ENCODE measurements around the gene KAZN.

Gene KAZN

DNA sequence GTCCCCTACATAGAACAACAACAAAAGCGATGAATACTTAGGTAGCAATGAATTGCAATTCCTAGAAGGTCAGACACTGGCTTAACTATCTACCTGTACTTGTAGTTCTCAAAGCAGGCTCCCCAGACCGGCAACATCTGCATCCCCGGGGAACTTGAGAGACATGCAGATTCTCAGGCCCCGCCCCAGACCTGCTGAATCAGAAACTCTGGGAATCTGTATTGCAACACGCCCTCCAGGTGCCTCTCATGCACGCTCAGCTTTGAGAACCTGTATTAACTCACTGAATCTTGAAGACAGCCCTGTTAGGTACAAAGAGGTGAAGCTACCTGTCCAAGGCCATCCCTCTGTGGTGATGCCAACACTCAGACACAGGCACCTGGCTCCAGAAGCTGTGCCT lies 128.1 kb downstream of the KAZN start:
- TF ChIP-seq, protein P1, sequence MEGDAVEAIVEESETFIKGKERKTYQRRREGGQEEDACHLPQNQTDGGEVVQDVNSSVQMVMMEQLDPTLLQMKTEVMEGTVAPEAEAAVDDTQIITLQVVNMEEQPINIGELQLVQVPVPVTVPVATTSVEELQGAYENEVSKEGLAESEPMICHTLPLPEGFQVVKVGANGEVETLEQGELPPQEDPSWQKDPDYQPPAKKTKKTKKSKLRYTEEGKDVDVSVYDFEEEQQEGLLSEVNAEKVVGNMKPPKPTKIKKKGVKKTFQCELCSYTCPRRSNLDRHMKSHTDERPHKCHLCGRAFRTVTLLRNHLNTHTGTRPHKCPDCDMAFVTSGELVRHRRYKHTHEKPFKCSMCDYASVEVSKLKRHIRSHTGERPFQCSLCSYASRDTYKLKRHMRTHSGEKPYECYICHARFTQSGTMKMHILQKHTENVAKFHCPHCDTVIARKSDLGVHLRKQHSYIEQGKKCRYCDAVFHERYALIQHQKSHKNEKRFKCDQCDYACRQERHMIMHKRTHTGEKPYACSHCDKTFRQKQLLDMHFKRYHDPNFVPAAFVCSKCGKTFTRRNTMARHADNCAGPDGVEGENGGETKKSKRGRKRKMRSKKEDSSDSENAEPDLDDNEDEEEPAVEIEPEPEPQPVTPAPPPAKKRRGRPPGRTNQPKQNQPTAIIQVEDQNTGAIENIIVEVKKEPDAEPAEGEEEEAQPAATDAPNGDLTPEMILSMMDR (IDR thresholded peaks at IDR 0.05; ENCODE audit: low read depth, low read length): no peak
- H3K4me3 ChIP-seq (ENCODE audit: low read depth, low read length): no peak overlapping the region

DNA sequence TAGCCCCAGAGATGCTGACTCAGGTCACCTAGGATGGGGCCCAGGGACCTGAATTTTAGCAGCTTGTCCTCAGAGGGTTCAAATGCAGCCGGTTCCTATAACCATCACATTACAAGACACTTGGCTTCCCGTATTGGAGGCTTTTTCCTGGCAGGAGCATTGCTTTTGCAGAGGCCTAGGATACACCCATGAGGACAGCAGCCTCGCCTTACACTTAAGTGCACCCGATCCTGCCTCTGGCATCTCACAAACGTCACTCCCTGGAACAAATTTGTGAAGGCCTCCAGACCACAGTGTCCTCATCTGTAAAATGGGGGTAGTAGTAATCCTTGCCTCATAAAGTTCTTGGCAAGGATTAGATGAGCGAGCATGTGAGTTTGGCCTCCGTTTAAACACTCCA lies 130.0 kb downstream of the KAZN start:
- no peak overlapping the region for H3K4me3 ChIP-seq (ENCODE audit: low read depth, low read length)
- TF ChIP-seq, protein P1 (IDR thresholded peaks at IDR 0.05; ENCODE audit: low read depth, low read length): no peak

DNA sequence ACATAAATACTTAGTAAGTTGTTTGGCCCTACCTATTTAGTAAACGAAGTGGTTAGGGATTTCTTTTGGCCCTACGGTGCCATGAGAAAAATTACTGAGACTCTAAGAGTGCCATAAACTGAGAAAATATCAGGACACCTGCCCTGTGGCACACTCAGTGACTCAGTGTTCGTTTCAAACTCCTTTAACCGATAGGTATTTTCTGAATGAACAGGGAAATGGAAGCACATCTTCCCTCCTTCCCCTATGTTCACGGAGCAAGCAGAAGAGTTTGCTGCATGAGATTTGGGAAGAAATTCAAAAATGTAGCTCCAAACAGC lies 134.2 kb downstream of the KAZN start:
- no peak overlapping the region for H3K4me3 ChIP-seq (ENCODE audit: low read depth, low read length)
- TF ChIP-seq, protein P1 (IDR thresholded peaks at IDR 0.05; ENCODE audit: low read depth, low read length): no peak

DNA sequence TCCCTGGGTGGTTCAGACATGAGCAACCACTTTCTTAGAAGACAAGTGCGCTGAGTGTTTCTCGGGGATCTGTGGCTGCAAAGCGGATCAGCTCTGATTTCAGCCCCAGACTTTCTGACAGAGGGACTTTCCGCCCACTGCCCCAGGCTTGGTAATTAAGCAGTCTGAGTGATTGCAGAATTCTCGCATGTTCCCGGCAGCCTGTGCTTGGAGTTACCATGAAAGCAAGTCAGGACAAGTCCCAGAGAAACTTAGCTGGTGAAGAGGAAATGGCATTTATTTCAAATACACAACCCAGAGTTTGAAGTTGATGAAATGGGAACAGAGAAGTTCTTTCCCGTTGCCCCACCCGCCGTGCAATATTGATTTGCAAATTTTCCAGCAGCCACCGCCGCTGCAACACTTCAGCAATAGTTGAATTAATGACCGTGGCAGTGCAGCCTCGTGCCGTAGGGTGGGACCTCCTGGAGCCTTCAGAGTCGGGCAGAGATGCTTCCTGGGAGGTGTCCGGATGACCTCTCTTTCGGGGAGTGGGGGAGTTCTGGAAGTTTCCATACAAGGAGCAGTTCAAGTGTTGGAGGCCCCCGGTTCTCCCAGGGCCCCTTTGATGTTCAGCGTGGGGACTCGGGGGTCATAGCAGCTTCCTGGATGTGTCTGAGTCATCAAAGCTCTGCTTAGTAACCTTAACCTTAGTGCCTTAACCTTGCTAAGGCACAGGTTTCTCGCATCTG lies 134.7 kb downstream of the KAZN start:
- no peak overlapping the region for H3K4me3 ChIP-seq (ENCODE audit: low read depth, low read length)
- TF ChIP-seq, protein P1 (IDR thresholded peaks at IDR 0.05; ENCODE audit: low read depth, low read length): no peak

DNA sequence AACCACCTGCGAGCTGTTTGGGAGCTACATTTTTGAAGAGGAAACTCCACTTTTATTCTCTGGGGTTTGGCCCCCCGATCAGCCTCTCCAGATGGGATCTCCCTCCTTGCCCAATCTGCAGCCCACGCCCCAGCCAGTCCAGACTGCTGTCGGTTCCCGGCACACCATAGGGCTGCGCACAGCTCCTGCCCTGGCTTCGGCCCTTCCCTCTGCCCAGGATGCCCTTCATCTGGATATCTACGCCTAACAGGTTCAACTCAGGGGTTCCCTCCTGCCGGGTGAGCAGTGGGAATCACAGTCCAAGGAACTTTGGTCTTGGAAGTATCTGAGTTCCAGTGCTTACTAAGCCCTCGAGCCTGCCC lies 135.3 kb downstream of the KAZN start:
- TF ChIP-seq, protein P1 (IDR thresholded peaks at IDR 0.05; ENCODE audit: low read depth, low read length): no peak
- H3K4me3 ChIP-seq (ENCODE audit: low read depth, low read length): no peak overlapping the region

DNA sequence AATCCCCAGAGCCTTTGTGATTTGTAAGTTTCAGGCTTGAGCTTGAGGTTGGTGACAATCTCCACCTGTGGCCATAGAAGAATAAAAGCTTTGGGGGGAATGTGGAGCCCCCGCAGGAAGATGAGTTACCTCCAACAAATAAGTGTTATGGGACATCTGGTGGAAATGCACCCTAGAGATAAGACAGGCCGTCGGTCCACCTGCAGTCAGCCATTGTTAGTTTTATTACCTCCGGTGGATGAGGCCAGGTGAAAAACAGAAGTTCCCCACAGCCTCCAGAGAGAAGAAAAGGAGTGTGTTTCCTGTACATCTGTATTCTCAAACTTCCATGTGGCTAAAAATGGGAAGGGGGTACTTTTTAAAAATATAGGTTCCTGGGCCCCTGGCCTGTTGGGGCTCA lies 137.4 kb downstream of the KAZN start:
- H3K4me3 ChIP-seq (ENCODE audit: low read depth, low read length): no peak overlapping the region
- TF ChIP-seq, protein P1 (IDR thresholded peaks at IDR 0.05; ENCODE audit: low read depth, low read length): no peak

DNA sequence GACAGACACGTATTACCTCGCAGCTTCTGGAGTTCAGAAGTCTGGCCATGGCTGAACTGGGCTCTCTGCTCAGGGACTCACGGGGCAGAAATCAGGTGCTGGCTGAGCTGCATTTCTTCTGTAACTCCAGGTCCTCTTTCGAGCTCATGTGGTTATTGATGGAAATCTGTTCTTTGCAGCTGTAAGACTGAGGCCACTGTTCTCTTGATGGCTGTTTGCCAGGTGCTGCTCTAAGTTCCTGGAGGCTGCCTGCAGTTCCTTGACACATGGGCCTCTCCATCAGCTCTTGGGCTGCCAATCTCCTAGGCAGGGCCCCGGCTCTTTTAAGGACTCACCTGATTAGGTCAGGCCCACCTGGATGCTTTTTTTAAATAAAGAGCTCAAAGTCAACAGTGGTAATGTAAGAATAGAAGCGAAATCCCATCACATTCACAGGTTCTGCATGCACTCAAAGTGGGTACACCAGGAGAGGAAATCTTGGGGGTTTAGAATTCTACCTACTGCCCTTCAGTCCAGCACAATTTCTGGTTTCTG lies 139.1 kb downstream of the KAZN start:
- no peak overlapping the region for H3K4me3 ChIP-seq (ENCODE audit: low read depth, low read length)
- TF ChIP-seq, protein P1 (IDR thresholded peaks at IDR 0.05; ENCODE audit: low read depth, low read length): no peak
